KMS-11 (cell line): Measurements from ENCODE around the gene DIAPH3.

Source experiments
- H2AFZ ChIP-seq: fragments of 200-600 bp; sonication (generic); 2 replicates; pipeline ENCODE4 v1.6.1; 2016; ENCODE audit warnings: antibody characterized with exemption, mixed run types, low read depth
- H3K27ac ChIP-seq: fragments of 200-600 bp; sonication (generic); 2 replicates; pipeline ENCODE4 v1.6.1; 2016; ENCODE audit warnings: mild to moderate bottlenecking, mixed run types
- H3K27me3 ChIP-seq: fragments of 200-600 bp; sonication (generic); 2 replicates; pipeline ENCODE4 v1.6.1; 2017; ENCODE audit warnings: mild to moderate bottlenecking, low read depth, mixed run types, moderate library complexity; ENCODE audit not compliant: insufficient read depth
- H3K36me3 ChIP-seq: fragments of 200-600 bp; sonication (generic); 2 replicates; pipeline ENCODE4 v1.6.1; 2017; ENCODE audit warnings: mild to moderate bottlenecking, mixed run types; ENCODE audit not compliant: insufficient read depth
- H3K4me1 ChIP-seq: fragments of 200-600 bp; sonication (generic); 2 replicates; pipeline ENCODE4 v1.6.1; 2016; ENCODE audit warnings: mild to moderate bottlenecking, low read depth, mixed run types; ENCODE audit not compliant: poor library complexity, severe bottlenecking
- H3K4me2 ChIP-seq: fragments of 200-600 bp; sonication (generic); 2 replicates; pipeline ENCODE4 v1.7.0; 2016; ENCODE audit warnings: mild to moderate bottlenecking, mixed run types
- H3K4me3 ChIP-seq: fragments of 200-600 bp; sonication (generic); IDR thresholded peaks from 2 replicates; pipeline ENCODE4 v1.6.1; 2017; ENCODE audit warnings: low read depth, low read length, mixed read lengths; ENCODE audit not compliant: insufficient read depth
- H3K79me2 ChIP-seq: fragments of 200-600 bp; sonication (generic); 2 replicates; pipeline ENCODE4 v1.6.1; 2016; ENCODE audit warnings: low read depth, mixed run types; ENCODE audit not compliant: insufficient read depth
- H3K9ac ChIP-seq: fragments of 200-600 bp; sonication (generic); 2 replicates; pipeline ENCODE4 v1.6.1; 2016; ENCODE audit warnings: mild to moderate bottlenecking, mixed run types
- H4K20me1 ChIP-seq: fragments of 200-600 bp; sonication (generic); 2 replicates; pipeline ENCODE4 v1.6.1; 2016; ENCODE audit warnings: mild to moderate bottlenecking, mixed run types; ENCODE audit not compliant: insufficient read depth
- CTCF ChIP-seq: fragments of 200-600 bp; sonication (generic); conservative IDR thresholded peaks from 2 replicates; pipeline ENCODE4 v1.6.1; 2017; ENCODE audit warnings: low read depth, mild to moderate bottlenecking, antibody characterized with exemption, low read length, moderate library complexity, mixed read lengths

Gene DIAPH3

GRCh38 chr13:59660582-59660981 lies 503.1 kb downstream of the DIAPH3 start:
- H3K4me3 ChIP-seq = no peak overlapping the region
- no peaks in the 10 kb centered on the region for H4K20me1 ChIP-seq

GRCh38 chr13:59659981-59660380 lies 503.7 kb downstream of the DIAPH3 start:
- H3K79me2 ChIP-seq = no peaks in the 10 kb centered on the region
- no peaks in the 10 kb centered on the region for H3K4me1 ChIP-seq
- no peak for TF ChIP-seq CTCF
- H3K4me3 ChIP-seq = no peak overlapping the region
- no peak overlapping the region for H3K4me2 ChIP-seq
- H3K9ac ChIP-seq = no peak overlapping the region
- no peaks in the 10 kb centered on the region for H3K27me3 ChIP-seq
- H3K27ac ChIP-seq = no peak overlapping the region
- H3K36me3 ChIP-seq = no peaks in the 10 kb centered on the region
- H2AFZ ChIP-seq = no peak overlapping the region
- no peaks in the 10 kb centered on the region for H4K20me1 ChIP-seq

More at GRCh38 chr13:59660582-59660981, 503.1 kb downstream of the DIAPH3 start:
- no peak for TF ChIP-seq CTCF
- H3K36me3 ChIP-seq = no peaks in the 10 kb centered on the region
- H2AFZ ChIP-seq = no peak overlapping the region
- H3K4me1 ChIP-seq = no peaks in the 10 kb centered on the region
- no peak overlapping the region for H3K27ac ChIP-seq
- no peak overlapping the region for H3K9ac ChIP-seq
- no peak overlapping the region for H3K4me2 ChIP-seq
- H3K27me3 ChIP-seq = no peaks in the 10 kb centered on the region
- H3K79me2 ChIP-seq = no peaks in the 10 kb centered on the region

GRCh38 chr13:59658738-59659330 lies 504.9 kb downstream of the DIAPH3 start:
- H4K20me1 ChIP-seq = no peaks in the 10 kb centered on the region
- H3K4me3 ChIP-seq = no peak overlapping the region
- no peaks in the 10 kb centered on the region for H3K27me3 ChIP-seq
- no peak overlapping the region for H2AFZ ChIP-seq
- H3K27ac ChIP-seq = no peak overlapping the region
- H3K4me2 ChIP-seq = no peak overlapping the region
- no peaks in the 10 kb centered on the region for H3K36me3 ChIP-seq
- H3K9ac ChIP-seq = no peak overlapping the region
- H3K4me1 ChIP-seq = no peaks in the 10 kb centered on the region
- H3K79me2 ChIP-seq = no peaks in the 10 kb centered on the region
- TF ChIP-seq CTCF = no peak

GRCh38 chr13:59658027-59658737 lies 505.5 kb downstream of the DIAPH3 start:
- no peaks in the 10 kb centered on the region for H3K79me2 ChIP-seq
- H3K27ac ChIP-seq = no peak overlapping the region
- H3K4me2 ChIP-seq = no peak overlapping the region
- no peaks in the 10 kb centered on the region for H4K20me1 ChIP-seq
- H3K4me1 ChIP-seq = no peaks in the 10 kb centered on the region
- H3K9ac ChIP-seq = no peak overlapping the region
- H3K27me3 ChIP-seq = no peaks in the 10 kb centered on the region
- no peaks in the 10 kb centered on the region for H3K36me3 ChIP-seq
- H3K4me3 ChIP-seq = no peak overlapping the region
- no peak overlapping the region for H2AFZ ChIP-seq
- TF ChIP-seq CTCF = no peak
